Activated CD4-positive, CD25-positive, alpha-beta regulatory T cell treated with anti-CD3 and anti-CD28 coated beads, Interleukin-2, amount 50 U/mL, for 24 hours (primary cell): ENCODE data around the gene CEP290.
A peak's percentile ranks its signal among the peaks of the same experiment; 100 is the strongest.

Experiments
- ATAC-seq, 2 donors: fragments of 150-1000 bp; cut with Tn5 transposase; one replicate each; pipeline ENCODE4 v1.10.0; 2021; ENCODE audit warnings: mild to moderate bottlenecking in 1 of 2, moderate library complexity in 1 of 2

Gene CEP290, protein sequence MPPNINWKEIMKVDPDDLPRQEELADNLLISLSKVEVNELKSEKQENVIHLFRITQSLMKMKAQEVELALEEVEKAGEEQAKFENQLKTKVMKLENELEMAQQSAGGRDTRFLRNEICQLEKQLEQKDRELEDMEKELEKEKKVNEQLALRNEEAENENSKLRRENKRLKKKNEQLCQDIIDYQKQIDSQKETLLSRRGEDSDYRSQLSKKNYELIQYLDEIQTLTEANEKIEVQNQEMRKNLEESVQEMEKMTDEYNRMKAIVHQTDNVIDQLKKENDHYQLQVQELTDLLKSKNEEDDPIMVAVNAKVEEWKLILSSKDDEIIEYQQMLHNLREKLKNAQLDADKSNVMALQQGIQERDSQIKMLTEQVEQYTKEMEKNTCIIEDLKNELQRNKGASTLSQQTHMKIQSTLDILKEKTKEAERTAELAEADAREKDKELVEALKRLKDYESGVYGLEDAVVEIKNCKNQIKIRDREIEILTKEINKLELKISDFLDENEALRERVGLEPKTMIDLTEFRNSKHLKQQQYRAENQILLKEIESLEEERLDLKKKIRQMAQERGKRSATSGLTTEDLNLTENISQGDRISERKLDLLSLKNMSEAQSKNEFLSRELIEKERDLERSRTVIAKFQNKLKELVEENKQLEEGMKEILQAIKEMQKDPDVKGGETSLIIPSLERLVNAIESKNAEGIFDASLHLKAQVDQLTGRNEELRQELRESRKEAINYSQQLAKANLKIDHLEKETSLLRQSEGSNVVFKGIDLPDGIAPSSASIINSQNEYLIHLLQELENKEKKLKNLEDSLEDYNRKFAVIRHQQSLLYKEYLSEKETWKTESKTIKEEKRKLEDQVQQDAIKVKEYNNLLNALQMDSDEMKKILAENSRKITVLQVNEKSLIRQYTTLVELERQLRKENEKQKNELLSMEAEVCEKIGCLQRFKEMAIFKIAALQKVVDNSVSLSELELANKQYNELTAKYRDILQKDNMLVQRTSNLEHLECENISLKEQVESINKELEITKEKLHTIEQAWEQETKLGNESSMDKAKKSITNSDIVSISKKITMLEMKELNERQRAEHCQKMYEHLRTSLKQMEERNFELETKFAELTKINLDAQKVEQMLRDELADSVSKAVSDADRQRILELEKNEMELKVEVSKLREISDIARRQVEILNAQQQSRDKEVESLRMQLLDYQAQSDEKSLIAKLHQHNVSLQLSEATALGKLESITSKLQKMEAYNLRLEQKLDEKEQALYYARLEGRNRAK (N-terminal part only)

DNA sequence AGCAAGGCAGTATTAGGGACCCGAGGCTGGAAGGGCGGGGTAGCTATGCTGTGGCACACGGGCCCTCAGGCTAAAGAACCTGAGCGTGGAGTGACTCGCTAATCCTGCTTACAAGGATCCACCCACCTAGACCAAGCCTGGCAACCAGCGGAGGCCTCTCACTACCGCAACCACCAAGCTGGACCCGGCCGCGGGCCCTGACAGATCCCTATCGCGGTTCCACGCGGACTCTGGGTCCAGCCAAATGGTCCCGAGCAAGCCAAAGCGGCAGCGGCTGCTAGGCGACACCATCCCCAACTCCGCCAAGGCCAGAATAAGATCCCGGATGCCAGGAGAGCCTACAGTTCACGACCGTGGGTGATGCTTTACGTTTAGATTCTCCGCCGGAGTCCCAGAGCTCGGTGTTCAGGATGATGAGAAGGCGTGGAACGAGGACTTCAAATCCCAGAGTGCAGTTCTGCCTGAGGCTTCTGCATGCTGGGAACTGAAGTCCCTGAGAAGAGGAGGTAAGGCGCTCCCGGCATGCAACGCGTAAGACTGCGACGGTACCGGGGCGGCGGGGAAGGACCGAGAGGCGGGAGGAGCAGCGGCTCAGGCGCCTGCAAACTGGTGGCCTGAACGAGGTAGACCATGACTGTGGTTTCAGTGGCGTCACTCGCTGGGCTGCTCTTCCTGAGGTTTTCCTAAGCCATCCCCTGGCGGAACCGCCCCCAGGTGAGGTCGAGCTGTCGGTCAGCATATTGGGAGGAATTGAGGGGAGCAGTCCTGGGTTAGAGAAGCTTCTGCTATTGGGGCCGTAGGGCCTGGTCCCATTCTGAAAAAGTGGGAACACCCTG is at the start of gene CEP290, which contains the start of gene TMTC3:
Gene CEP290 (minus strand): TSS at position 315 of the 836 bp plus-strand sequence. CDS start 781 bp downstream, outside the sequence.
Gene TMTC3 (plus strand): TSS at position 534 of the 836 bp plus-strand sequence. CDS start 6,009 bp downstream, outside the sequence.
- peak; percentile 96 to 97 for ATAC-seq

DNA sequence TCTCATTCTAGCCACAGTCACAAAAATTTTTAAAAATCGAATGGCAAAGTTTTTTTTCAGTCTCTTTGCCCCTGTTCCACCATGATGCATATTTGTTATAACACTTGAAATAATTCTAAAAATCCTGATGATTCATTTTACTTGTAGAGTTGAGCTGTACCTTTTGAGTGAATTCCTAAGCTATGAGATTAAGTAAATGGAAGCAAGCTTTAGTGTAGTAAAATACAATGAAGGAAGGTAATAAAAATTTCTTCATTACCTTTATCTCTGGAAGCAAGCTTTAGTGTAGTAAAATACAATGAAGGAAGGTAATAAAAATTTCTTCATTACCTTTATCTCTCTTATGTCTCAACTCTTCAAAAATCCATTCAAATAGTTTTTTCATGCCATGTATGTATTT is 46.3 kb upstream of the CEP290 start:
- no peak for ATAC-seq

DNA sequence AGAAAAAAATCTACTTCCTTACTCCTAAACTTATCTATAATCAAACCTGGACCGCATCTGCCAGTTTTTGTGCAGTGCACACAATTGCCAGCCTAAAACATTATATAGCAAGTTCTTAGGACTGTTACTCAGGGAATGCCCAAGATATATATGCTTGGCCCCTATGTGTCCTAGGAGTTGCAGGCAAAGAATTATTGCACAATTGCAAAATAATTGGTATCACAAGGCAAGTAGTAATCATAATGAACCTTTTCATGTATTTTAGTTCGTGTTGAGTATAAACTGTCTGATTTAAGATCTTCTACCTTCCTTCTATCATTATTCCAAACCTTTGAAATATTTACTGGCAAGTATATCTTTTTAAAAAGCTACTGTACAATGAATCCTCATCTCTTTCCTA is 45.7 kb upstream of the CEP290 start:
- ATAC-seq = no peak

DNA sequence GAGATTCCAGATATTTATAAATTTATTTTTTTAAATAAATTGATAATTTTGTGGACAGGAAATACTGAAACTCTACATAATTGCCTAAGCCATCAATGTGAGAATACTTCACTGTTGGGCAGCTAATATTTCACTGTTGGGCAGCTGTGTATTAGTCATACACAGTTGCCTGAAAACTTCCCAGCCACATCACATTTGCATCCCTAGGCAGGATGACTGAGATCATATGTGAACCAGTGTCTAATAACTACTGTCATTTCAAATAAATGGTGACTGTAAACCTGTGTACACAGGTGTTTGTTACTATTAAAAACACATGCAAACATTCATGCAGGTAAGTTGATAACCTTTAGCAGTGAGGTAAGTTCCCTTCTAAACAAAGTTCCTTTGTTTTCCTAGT is 44.1 kb upstream of the CEP290 start:
- no peak for ATAC-seq

DNA sequence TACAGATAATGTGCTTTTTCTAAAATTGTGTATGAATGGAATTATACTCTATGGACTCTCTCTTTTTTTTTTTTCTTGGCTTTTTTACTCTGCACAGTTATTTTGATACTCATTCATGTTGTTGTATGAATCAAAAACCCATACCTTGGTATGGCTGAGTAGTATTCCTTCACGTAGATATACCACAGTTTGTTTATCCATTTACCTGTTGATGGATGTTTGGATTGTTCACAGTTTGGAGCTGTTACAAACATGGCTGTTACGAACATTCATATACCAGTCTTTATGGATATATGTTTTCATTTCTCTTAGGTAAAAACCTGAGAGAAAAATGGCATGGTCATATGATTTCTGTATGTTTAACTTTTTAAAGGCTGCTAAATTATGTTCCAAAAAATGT is 43.4 kb upstream of the CEP290 start:
- ATAC-seq = no peak

DNA sequence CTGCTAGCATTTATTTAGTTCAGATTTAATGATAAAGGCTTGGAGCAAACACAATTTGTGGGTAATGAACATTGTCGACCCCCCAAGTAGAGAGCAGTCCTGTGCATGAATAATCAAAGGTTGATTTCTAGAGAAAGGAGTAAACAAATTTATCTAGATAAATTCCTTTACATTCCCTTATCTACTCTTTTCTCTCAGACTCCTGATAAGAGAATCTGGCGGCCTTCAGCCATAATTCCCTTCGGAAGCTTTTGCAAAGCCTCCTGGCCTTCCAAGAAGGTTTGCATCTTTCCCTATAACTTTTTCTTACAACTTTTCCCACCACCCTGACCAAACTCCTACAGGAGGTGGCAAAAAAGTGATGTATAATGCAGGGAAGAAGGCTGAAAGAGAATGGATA is 42.3 kb upstream of the CEP290 start:
- ATAC-seq = no peak

DNA sequence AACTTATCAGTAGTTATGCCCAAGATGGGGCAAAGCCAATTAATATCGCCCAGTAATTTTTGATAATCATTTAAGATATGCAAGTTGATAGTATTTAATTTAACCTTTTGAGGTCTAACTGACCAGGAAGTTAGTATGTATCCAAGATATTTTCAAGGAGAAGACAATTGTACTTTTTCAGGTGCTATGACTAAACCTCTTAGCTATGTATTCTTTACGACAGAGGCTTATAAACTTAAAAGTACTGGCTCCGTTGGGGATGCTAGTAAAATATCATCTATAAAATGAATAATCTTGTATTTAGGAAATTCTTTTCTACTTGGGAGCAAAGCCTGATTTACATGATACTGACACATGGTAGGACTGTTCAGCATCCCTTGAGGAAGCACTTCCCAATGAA is 40.5 kb upstream of the CEP290 start:
- ATAC-seq = no peak

DNA sequence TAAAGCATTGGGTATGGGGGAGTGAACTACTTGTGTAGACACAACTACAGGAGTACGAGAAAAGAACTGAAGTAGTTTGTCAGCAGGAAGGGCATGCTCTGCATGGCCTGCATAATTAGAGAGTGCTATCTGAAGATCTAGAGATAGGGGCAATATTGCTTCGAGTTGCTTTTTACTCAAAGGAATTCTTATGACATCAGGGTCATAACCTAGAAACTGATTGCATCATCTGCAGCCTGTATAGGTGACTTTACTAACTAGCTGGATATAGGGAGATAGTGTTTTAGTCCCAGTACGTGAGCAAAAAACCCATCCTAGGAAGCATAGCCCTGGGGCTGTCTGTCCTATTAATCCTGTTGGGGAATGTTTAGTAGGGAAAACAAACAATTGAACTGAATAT is 40.0 kb upstream of the CEP290 start:
- ATAC-seq = no peak

DNA sequence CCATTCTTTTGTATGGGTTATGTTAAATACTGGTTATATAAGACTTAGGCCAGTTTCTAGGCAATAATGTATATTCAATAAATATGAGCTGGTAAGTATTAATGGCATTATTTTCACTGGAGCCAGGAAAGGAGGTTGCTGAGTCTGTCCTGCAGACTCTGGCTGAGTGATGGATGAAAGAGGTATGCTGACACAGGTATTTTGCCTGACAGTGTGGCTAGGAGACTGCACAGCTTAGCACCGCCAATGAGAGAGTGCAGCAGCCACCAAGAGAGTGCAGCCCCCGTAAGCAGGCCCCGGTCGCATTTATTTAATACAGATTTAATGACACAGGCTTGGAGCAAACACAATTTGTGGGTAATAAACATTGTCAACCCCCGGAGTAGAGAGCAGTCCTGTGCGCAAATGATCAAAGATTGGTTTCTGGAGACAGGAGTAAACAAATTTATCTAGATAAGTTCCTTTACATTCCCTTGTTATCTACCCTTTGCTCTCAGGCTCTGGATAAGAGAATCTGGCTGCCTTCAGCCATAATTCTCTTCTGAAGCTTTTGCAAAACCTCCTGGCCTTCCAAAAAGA is 37.6 kb upstream of the CEP290 start:
- no peak for ATAC-seq

DNA sequence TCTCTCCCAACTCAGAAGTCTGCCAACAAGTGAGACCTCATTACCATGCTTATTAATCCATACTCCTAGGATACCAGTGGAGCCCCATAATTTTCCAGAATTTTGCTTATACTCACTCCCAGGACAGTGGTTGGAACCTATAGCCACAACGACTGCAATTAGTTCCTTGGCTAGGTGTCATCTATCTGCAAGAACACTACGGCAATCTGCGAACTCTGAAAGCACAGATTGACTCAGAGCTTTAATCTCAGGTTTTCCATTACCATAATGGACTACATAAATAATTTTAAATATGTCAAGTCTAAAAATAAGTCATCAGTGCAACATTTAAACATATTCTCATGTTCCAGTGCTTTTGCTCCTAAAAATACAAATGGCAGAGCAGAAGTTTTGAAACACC is 33.7 kb upstream of the CEP290 start:
- ATAC-seq = no peak

DNA sequence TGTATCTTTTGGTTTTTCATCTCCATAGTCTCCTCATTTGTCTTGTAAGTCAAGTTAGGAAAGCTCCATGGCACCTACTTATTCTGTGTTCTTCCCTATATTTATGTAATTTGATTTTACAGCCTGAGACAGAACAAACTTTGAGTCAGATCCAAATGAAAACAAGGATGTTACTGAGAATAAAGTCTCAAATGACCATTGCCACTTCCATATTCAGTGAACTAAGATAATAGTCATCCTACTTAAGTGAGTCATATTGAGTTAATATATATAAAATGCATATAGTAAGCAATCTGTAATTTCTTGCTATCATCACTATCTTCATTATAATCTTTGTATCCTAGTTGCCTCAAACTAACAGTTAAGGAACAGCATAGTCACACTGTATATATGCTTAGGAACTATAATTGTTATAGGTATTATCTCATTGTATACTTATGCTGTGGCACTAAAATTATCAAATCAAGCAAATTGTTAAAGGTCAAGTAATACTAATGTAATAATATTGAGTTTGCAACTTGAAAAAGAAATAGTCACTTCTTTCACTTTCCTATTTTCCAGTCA is 31.0 kb upstream of the CEP290 start:
- no peak for ATAC-seq

DNA sequence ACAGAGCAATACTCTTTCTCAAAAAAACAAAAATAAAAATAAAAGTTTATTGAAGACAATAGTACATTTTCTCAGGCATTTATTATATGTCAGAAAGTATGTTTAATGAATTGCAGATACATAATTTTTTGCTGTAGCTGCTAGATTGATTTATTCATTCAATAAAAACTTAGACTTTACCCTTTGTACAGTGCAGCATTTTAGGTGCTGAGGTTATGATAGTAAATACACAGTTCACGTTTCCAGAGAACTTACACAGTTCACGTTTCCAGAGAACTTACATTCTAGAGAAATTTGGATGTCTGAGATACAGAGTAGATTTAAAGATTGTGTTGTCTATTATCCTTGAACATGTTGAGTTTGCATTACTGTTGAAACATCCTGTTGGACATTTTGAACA is 25.5 kb upstream of the CEP290 start:
- ATAC-seq = no peak

DNA sequence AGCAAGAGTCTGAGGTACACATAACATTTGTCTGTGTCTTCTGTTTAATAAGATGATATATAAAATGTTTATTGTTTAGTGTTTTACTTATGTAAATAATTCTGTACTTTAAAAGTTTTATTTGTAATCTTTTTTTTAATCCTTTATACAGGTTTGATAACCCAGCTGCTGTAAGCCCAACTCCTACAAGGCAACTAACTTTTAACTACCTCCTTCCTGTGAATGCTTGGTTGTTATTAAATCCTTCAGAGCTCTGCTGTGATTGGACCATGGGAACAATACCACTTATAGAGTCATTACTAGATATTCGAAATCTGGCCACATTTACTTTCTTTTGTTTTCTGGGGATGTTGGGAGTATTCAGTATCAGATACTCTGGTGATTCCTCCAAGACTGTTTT is 24.3 kb upstream of the CEP290 start:
- no peak for ATAC-seq

DNA sequence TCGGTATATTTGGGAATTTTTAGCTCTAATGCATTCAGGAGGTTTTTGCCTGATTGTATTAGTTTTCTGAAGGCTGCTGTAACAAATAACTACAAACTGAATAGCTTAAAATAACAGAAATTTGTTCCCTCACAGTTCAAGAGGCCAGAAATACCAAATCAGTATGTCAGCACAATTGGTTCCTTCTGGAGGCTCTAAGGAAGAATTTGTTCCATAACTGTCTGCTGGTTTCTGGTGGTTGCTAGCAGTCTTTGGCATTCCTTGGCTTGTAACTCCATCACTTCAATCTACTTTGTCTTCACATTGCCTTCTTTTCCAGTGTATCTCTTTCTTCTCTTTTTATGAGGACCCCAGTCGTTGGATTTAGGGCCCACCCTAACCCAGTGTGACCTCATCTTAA is 21.5 kb upstream of the CEP290 start:
- ATAC-seq = no peak

DNA sequence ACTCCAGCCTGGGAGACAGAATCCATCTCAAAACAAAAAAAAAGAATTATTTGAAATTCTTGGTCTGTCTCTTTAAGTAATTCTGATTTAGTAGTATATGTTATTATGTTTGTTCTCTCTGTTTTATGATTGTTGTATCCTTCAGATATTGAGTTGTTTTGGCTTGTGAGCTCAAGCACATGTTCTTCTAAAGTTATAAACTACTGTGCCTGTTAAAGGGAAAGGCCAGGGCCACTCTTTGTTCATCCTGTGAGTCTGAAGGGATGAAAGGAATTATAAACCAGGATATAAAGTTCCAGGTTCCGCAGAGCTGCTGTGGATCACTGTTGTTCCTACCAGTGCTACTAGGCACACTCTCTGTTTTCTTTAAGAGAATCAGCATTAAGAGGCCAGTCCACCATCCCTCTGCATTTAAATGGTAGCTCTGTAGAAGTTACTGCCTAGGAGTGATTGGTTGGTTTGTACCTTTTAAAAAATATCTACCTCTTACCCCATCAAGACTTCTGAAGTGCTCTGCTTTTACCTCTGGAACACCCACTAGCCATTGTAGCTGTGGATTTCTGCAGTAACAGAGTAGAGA is 14.3 kb upstream of the CEP290 start:
- no peak for ATAC-seq

DNA sequence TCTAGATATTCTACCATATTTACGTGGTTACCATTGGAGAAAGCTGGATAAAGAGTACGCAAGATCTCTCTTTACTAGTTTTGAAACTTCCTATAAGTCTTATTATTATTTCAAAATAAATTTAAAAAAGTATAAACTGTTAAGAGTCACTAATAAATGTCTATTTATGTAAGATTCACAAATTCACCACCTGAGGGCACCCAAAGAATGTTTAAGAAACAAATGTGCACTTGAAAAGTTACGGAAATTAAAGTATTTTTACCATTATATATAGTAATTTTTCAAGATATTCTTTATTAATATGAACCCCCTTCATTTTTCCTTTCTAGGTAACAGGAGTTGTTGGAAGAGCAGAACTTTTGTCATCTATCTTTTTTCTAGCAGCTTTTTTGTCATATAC is 12.1 kb upstream of the CEP290 start:
- no peak for ATAC-seq

DNA sequence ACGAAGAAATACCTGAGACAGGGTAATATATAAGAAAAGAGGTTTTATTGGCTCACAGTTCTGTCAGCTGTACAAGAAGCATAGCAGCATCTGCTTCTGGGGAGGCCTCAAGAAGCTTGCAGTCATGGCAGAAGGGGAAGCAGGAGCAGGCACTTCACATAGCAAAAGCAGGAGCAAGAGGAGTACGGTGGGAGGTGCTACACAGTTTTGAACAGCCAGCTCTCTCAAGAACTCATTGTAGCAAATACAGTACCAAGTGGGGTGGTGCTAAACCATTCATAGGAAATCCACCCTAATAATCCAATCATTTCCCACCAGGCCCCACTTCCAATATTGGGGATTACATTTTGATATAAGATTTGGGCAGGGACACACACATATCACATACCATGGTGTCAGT is 8.2 kb upstream of the CEP290 start:
- ATAC-seq = no peak

DNA sequence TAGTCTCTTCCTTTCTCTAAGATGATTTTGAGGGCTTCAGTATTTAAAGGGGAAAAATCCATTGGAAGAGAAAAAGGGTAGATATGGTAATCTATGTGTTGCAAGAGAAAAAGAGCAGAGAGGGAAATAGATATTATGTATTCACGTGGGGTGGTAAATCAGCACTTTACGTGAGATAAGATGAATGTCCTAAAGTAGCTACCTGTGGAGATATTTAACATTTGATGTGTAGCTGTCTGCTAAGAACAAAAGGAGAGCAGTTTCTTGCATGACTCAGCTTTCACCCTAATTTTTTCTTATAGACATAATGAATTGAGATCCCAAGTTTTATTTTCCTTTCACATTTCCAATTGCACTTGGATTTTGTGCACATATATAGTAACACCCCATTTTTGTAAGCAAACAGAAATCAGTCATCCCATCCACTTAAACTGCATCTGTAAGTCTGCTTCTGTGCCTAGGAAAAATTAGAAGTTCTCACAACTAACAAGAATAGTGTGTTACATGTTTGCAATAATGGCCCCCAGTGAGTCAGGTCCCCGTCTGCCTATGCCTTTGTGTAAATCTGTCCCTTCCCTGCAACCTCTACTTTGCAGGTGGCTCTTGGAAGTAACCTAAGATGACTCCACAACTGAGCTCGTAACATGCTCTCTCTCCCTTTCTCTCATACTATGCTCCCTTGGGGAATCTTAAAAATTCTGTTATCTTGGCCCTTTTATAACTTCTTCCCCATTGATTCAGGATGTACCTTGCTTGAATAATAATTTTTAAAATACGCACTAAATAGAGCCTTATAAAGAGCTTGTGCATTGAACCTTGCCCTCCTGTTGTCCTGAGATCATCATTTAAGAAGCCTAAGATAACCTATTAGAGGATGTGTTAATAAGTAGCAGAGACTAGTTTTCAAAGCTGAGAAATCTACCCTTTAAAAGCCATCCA is 3.9 kb upstream of the CEP290 start:
- no peak for ATAC-seq

DNA sequence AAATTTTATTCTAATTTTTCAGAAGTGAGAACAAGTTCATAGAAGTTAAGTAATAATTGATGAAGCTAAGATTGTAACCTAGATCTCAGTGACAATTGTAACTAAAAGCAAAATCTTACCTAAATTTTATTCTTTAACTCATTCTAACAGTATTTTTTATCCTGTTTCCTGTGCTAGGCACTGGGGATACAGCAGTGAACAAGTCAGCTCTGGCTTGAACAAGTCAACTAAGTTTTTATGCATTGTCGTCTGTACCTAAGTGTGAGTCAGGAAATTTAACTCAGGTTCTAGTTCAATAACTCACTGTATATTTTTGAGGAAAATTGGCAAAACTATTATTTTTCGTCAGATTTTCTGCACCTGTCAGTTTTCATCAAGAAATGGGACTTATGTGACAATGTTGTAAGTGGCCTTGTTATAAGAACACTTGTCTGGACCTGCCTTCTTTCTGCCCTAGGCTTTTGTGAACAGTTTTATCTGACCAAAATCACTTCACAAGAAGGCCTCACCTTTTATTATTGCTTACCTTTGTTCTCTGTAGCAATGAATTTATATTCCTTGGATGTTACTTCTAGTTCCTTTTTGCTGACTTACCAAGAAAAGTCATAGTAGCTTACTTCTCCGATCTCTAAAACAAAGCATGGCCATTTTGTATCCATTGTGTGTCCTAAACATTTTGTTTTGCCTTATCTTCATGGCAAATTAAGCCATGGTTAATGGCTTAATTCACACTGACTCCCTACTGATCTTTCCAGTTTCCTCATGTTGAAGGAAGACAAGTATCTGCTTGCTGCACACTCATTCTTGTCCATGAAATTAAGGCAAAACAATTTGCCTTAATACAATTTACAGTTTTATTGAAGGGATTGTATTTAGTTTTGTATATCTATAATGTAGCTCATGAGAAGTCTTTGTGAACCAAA is 2.9 kb upstream of the CEP290 start:
- no peak for ATAC-seq
